HuH-7.5 (cell line): ENCODE measurements around the gene MIGA1.
A peak's percentile ranks its signal among the peaks of the same experiment; 100 is the strongest.
"Not testable (repeated sequence)": the region's sequence is repeated elsewhere in the genome, so short reads cannot be mapped to it uniquely, and the experiment has no call there.

Experiments
- DNase-seq: peaks from one replicate; pipeline ENCODE4 v3.0.0; 2011; ENCODE audit warnings: low spot score

The MIGA1 gene

GRCh38 chr1:77779529-77780281 lies at the start of gene MIGA1:
Gene MIGA1 (plus strand): TSS chr1:77779649. CDS start chr1:77783253, 3,604 bp downstream.
- peak; percentile 71 for DNase-seq

- DNase-seq = no peak
Observed at GRCh38 chr1:77732090-77732489, 47.4 kb upstream of the MIGA1 start.

DNA sequence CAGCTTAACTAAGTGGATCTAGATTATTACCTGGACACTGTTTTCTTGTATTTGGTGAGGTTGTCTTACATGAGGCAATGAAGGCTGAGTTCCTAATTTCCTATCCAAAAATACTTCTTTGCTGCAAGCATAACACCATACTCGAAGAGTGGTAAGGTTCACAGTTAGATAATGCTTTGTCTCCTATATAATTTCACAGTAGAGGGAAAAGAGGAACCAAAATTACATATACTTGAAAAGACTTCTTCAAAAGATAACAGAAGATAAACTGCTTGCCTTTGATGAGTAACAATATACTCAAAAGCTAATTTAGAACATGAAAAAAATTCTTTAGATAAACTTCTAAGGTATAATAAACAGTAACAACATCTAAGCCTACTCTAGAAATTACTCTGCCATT lies 40.2 kb upstream of the MIGA1 start:
- DNase-seq = no peak

DNA sequence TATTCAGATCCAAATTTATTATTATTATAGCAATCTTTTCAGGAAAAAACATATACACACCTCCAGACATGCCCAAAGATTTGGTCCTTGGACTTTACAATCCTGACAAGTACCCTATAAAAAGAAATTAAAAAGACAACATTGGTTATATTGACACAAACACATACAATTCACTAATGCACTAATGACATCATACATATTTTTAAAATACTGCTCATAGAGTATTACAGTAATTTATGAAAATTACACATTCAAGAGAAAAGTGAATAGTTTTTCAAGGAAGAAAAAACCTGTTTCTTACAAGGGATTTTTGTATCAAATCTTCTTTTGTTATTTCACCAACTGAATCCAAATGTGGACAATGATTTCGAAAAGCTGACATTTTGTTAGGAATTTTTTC lies 38.1 kb upstream of the MIGA1 start:
- DNase-seq = no peak

DNA sequence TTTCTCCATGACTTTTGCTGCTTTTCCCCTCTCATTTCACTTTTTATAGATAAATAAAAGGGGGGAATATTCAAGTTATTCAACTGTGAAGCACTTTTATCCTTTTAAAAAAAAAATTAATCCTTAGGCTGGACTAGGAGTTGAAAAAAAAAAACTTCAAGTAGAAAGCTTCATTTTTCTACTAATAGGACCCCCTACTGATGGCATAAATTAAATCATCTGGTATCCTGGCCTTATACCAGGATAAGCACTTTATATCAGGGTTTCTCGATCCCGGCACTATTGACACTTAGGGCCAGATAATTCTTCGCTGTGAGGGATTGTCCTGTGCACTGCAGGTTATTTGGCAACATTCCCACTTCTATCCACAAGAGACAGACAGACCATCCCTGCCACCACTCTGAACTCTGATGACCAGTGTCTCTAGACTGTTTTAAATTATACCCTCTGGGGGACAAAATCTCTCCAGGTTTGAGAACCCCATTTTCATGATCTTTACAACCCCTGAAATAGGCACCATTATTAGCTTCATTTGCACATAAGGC lies 37.4 kb upstream of the MIGA1 start:
- no peak for DNase-seq

DNA sequence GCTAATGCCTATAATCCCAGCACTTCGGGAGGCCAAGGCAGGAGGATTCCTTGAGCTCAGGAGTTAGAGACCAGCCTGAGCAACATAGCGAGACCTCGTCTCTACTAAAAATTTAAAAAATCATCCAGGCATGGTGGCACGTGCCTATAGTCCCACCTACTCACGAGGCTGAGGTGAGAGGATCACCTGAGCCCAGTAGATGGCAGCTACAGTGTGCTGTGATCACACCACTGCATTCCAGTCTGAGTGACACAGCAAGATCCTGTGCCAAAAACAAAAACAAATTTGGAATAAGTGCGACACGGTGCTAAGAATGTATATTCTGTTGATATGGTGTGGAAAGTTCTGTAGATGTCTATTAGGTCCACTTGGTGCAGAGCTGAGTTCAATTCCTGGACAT lies 34.9 kb upstream of the MIGA1 start:
- DNase-seq = no peak

DNA sequence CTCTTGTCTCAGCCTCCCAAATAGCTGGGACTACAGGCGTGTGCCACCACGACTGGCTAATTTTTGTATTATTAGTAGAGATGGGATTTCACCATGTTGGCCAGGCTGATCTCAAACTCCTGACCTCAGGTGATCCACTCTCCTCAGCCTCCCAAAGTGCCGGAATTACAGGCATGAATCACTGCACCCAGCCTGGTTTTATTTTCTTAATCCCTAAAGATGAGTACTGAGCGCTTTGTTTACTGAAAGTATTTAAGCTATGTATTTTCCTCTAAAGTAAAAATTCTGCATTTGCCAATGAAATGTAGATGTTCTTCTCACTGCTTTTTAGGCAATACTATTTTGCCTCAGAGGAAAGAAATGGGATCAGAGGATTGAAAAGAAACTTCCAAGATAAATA lies 30.0 kb upstream of the MIGA1 start:
- not testable (repeated sequence) for DNase-seq

DNA sequence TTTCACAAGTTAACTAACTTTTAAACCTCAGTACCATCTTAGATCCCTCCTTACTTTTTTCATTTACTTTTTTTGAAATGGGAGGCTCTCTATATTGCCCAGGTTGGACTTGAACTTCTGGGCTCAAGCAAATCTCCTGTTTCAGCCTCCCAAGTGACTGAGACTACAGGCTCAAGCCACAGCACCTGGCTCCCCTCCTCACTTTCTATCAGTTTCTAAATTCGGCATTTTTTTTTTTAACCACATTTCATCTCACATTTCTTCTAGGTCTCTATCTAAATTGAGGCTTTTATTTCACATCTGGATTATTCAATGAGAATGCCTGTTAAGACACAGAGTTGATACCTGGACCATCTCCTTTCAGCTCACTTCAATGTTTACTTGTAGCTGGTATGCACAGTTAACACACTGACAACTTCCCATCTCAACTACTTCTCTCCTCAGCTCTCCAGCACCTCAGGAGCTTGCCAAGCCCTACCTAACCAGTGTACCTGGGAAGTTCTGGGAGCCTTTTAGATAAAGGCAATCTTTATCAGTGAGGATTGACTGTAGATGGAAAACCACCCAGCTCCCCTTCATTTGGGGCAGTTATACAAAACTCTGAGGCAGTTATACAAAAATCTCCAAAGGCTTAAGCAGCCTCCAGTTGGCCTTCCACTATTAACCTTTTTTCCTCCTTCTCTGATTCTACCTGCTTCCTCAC lies 23.2 kb upstream of the MIGA1 start:
- DNase-seq = no peak

DNA sequence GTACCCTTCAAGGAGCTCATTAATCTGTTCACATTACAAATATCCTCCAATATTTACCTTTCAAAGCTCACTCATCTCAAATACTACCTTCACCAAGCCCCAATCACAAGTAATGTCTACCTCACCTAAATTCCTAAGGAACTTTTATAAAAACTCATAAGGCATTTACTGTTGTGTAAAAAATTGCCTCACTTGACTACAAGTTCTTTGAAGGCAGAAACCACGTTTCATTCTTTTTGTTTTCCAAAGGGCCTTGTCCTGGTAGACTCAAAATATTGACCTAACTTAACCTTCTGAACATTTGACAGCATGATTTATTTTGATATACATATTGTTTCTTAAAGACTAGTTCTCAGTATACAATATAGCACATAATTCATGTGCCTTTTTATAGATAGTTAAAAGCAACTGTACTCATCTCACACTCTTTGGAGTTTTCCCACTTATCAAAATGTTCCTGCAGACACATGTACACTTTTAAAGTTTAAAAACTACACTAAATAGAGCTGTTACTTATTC lies 22.3 kb upstream of the MIGA1 start:
- DNase-seq = no peak

DNA sequence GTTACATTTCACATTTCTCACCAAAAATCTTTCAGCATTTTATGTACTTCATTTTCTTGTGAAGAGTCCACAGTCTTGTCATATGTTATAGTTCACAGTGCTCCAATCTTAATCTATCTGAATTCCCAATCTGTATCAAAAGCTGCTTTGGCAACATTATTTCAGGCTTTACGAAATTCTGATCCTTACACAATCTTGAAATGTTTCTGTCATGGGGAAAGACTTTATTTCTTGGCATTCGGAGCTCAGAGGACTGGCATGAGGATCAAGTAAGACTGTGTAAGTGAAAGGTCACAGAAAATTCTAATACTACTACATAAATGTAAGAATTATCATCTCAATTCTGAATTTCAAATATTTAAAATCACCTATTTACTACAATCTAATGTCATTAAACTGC lies 21.8 kb upstream of the MIGA1 start:
- DNase-seq = no peak

- peak; percentile 66 for DNase-seq
Observed at GRCh38 chr1:77759071-77760028, 20.1 kb upstream of the MIGA1 start, which contains the start of gene USP33. Gene USP33 (minus strand): TSS chr1:77759852. CDS start chr1:77741697, 18,155 bp downstream.

DNA sequence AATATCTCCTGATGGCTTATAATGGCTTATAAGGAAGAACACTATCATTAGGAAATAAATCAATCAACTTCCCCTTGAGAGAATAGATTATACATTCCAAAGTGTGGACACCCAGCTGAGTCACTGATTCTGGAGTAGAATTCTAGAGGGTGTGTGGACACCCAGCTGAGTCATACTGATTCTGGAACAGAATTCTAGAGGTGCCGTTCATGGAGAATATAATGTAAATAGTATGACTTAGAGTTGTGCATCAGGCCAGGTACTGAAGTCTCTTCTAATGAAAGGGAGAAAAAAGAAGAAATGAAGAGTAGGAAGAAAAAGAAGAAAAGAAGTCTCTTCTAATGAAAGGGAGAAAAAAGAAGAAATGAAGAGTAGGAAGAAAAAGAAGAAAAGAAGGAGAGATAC lies 17.4 kb upstream of the MIGA1 start:
- no peak for DNase-seq

DNA sequence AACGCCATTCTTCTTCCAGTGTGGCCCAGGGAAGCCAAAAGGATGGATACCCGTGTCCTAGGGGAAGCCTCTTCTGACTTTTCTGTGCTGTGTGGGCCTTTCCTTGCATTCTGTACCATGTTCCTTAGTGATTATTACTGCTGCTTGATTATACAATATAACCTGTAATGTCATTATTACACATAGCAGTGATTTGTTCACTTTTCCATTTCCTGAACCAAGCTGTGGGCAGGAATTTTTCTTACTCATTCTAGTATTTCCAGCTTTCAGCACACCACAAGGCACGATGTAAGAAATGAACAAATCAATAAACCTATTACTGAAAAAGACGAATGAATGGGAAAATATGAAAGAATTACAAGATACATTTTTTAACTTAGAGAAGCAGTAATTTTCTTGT lies 11.4 kb upstream of the MIGA1 start:
- no peak for DNase-seq

GRCh38 chr1:77776007-77776700 lies 3.3 kb upstream of the MIGA1 start:
- no peak for DNase-seq

GRCh38 chr1:77781683-77782082 lies 2.2 kb downstream of the MIGA1 start:
- no peak for DNase-seq

GRCh38 chr1:77783141-77783540 lies 3.7 kb downstream of the MIGA1 start:
- DNase-seq = no peak

- DNase-seq = not testable (repeated sequence)
Observed at GRCh38 chr1:77786093-77786741, 6.8 kb downstream of the MIGA1 start.

DNA sequence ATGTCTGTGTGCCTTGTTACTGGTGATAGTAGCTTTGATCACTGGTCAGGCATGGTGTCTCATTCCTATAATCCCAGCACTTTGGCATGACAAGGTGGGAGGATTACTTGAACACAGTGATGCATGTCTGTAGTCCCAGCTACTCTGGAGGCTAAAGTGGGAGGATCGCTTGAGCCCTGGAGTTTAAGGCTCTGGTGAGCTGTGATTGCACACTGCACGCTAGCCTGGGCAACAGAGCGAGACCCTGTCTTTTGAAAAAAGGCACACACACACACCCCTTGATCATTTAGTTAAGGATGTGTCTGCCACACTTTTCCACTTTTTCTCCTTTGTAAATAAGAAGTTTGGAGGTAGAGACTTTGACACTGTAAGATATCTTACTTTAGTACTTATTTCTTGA lies 15.1 kb downstream of the MIGA1 start:
- no peak for DNase-seq

- DNase-seq = no peak
Observed at GRCh38 chr1:77796695-77797405, 17.4 kb downstream of the MIGA1 start.

- DNase-seq = no peak
Observed at GRCh38 chr1:77797991-77798390, 18.5 kb downstream of the MIGA1 start.
